Loucy (cell line): ENCODE data around the gene PRICKLE2.

ENCODE experiments used
- H2AFZ ChIP-seq: fragments of 200-600 bp; sonication (generic); 2 replicates; pipeline ENCODE4 v1.6.0; 2016; ENCODE audit warnings: antibody characterized with exemption, mild to moderate bottlenecking, low read length, moderate library complexity
- H3F3A ChIP-seq: fragments of 200-600 bp; 2 replicates; pipeline ENCODE4 v1.6.0; 2016; ENCODE audit warnings: antibody characterized with exemption, low read depth, mild to moderate bottlenecking
- H3K27me3 ChIP-seq: fragments of 200-600 bp; sonication (generic); 2 replicates; pipeline ENCODE4 v1.6.1; 2014; ENCODE audit warnings: low read length, mild to moderate bottlenecking; ENCODE audit not compliant: insufficient read depth, poor library complexity, severe bottlenecking
- H3K36me3 ChIP-seq: fragments of 200-600 bp; sonication (generic); 2 replicates; pipeline ENCODE4 v1.6.1; 2016; ENCODE audit warnings: low read length; ENCODE audit not compliant: insufficient read depth
- H3K4me1 ChIP-seq: fragments of 200-600 bp; sonication (generic); 2 replicates; pipeline ENCODE4 v1.5.1; 2014; ENCODE audit warnings: low read length, mild to moderate bottlenecking; ENCODE audit not compliant: insufficient read depth, poor library complexity, severe bottlenecking
- H3K4me2 ChIP-seq: fragments of 200-600 bp; sonication (generic); 2 replicates; pipeline ENCODE4 v1.6.0; 2014; ENCODE audit warnings: antibody characterized with exemption, low read length, low read depth, mild to moderate bottlenecking; ENCODE audit not compliant: poor library complexity, severe bottlenecking
- H3K4me3 ChIP-seq: fragments of 200-600 bp; sonication (generic); 2 replicates; pipeline ENCODE4 v1.5.1; 2014; ENCODE audit warnings: low read length, mild to moderate bottlenecking, mixed read lengths; ENCODE audit not compliant: poor library complexity, severe bottlenecking
- H3K79me2 ChIP-seq: fragments of 200-600 bp; sonication (generic); 2 replicates; pipeline ENCODE4 v1.6.1; 2014; ENCODE audit warnings: low read length; ENCODE audit not compliant: insufficient read depth
- H3K9ac ChIP-seq: fragments of 200-600 bp; sonication (generic); 2 replicates; pipeline ENCODE4 v1.6.0; 2014; ENCODE audit warnings: mild to moderate bottlenecking, low read depth, low read length, moderate library complexity; ENCODE audit not compliant: poor library complexity, severe bottlenecking
- H3K9me2 ChIP-seq: fragments of 200-600 bp; sonication (generic); replicated peaks from 2 replicates; pipeline ENCODE4 v1.6.1; 2016; ENCODE audit warnings: low read depth, low read length, mixed read lengths
- H3K9me3 ChIP-seq: fragments of 200-600 bp; sonication (generic); 2 replicates; pipeline ENCODE4 v1.6.1; 2014; ENCODE audit warnings: mild to moderate bottlenecking, antibody characterized with exemption, low read length, low read depth; ENCODE audit not compliant: insufficient read depth
- H4K20me1 ChIP-seq: fragments of 200-600 bp; sonication (generic); 2 replicates; pipeline ENCODE4 v1.6.0; 2014; ENCODE audit warnings: antibody characterized with exemption, low read length, mild to moderate bottlenecking; ENCODE audit not compliant: insufficient read depth, poor library complexity, severe bottlenecking
- EZH2phosphoT487 ChIP-seq: fragments of 200-600 bp; IDR thresholded peaks from 2 replicates; pipeline ENCODE4 v1.6.1; 2018; ENCODE audit warnings: antibody characterized with exemption, mild to moderate bottlenecking, moderate library complexity, borderline replicate concordance
- TF ChIP-seq, protein P1 (sequence below): fragments of 200-600 bp; sonication (generic); conservative IDR thresholded peaks from 2 replicates; pipeline ENCODE4 v1.5.1; 2014; ENCODE audit warnings: mild to moderate bottlenecking, antibody characterized with exemption, low read length

Gene PRICKLE2

DNA sequence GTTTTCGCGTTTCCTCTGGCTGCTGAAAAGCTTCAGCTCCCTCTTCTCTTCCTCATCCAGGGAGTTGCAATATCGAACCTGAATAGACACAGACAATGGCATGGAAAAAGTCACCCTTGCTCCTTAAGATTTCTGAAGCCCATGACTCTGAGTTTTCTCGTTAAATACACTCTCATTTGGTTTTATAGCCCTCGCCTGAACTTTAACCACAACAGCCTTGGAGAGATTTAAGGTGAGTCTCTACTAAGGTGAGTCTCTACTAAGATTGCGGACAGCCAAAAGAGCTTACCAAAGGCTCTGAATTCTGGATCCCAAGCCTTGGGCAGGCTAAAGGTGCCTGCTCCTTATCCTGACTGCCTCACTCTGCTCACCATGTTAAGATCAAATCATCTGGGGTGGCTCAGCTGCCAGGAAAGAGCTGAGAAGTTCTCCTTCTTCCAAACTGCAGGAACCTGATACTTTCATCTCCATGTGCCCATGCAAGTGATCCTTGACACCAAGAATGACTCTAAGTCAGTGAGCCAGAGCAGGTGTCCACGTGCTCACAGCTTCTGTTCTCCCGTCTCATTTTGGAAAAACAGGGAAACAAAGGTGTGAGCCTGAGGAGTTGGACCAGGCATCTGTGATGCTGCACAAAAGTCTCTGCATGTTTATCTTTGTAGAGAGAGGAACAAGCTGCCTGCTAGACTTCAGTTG, 65.1 kb downstream of the PRICKLE2 start:
- Histone ChIP-seq H3K9me3 (no peaks in the 10 kb centered on the region), H3K27me3 (no peaks in the 10 kb centered on the region), H3K9ac (no peak overlapping the region), H4K20me1 (no peaks in the 10 kb centered on the region), H3K36me3 (no peaks in the 10 kb centered on the region), H3K9me2 (no peaks in the 10 kb centered on the region), H3K4me3 (no peak overlapping the region), H2AFZ (no peak overlapping the region), H3K79me2 (no peaks in the 10 kb centered on the region), H3F3A (no peaks in the 10 kb centered on the region), H3K4me2 (no peak overlapping the region), H3K4me1 (no peaks in the 10 kb centered on the region)
- TF ChIP-seq EZH2phosphoT487, result no peak
- TF ChIP-seq, protein P1, sequence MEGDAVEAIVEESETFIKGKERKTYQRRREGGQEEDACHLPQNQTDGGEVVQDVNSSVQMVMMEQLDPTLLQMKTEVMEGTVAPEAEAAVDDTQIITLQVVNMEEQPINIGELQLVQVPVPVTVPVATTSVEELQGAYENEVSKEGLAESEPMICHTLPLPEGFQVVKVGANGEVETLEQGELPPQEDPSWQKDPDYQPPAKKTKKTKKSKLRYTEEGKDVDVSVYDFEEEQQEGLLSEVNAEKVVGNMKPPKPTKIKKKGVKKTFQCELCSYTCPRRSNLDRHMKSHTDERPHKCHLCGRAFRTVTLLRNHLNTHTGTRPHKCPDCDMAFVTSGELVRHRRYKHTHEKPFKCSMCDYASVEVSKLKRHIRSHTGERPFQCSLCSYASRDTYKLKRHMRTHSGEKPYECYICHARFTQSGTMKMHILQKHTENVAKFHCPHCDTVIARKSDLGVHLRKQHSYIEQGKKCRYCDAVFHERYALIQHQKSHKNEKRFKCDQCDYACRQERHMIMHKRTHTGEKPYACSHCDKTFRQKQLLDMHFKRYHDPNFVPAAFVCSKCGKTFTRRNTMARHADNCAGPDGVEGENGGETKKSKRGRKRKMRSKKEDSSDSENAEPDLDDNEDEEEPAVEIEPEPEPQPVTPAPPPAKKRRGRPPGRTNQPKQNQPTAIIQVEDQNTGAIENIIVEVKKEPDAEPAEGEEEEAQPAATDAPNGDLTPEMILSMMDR, result no peak

DNA sequence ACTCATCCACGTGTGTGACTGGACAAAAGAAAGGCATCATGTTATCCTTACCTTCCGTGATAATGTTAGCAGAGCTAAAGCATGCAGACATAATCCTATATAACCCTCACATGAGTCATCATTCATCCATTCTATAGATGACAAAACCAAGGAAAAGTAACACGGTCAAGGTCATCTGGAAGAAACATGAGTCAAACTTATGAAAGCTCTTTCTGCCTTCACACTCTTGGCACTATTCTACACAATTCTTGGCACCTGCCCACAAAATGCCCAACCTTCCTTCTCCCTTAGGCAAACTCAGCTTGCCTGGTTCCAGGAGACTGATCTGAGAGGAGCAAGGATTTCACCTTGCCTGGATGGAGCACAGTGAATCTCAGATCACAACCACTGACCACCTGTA, 66.9 kb downstream of the PRICKLE2 start:
- no peak overlapping the region for H3K4me2 ChIP-seq
- no peaks in the 10 kb centered on the region for H4K20me1 ChIP-seq
- H2AFZ ChIP-seq, result no peak overlapping the region
- H3K9me2 ChIP-seq, result no peaks in the 10 kb centered on the region
- TF ChIP-seq, protein P1, result no peak
- no peak for TF ChIP-seq EZH2phosphoT487
- no peaks in the 10 kb centered on the region for H3K27me3 ChIP-seq
- H3K79me2 ChIP-seq, result no peaks in the 10 kb centered on the region
- no peak overlapping the region for H3K4me3 ChIP-seq
- no peaks in the 10 kb centered on the region for H3F3A ChIP-seq
- no peaks in the 10 kb centered on the region for H3K4me1 ChIP-seq
- H3K36me3 ChIP-seq, result no peaks in the 10 kb centered on the region
- H3K9ac ChIP-seq, result no peak overlapping the region
- no peaks in the 10 kb centered on the region for H3K9me3 ChIP-seq

DNA sequence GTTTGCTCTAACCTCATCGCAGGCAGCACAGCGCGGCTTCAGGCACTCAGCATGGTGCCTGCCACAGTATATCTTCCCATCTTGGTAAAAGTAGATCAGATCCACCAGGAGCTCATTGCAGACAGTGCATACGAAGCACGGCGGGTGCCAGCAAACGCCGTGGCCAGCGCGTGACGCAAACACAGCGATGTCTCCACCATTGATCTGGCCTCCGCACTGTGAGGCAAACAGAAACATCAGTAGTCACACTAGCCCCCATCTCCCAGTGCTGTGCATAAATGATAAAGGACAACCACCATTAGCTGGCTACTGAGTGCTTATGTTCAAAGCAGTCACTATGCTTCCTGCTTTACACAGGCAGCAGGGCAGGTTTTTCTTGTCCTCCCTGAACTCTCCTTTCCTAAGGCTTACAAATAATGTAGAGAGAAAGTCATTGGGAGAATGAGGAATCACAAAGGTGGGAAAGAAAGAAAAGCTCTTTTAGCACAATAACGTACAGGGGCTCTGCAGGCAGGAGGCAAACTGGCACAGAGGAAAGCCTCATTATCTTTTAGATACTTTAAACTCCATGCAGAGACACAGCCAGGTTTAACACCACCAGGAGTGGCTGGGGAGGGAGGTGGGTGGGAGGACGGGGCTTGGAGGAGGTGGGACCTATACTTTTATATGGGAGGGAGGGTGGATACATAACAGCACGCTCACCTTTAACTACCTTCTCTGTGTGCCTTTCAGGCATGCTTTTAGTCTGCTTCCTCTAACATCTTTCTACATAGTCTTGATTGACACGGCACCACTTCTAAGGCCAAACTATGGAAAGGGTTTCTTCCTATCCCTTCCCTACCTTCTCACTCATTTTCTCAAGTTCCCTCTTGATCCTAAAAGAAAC, 67.9 kb downstream of the PRICKLE2 start:
- Histone ChIP-seq H3K4me3 (no peak overlapping the region), H3K79me2 (no peaks in the 10 kb centered on the region), H3K9me2 (no peaks in the 10 kb centered on the region), H3K36me3 (no peaks in the 10 kb centered on the region), H3K4me1 (no peaks in the 10 kb centered on the region), H3K4me2 (no peak overlapping the region), H3F3A (no peaks in the 10 kb centered on the region), H3K9me3 (no peaks in the 10 kb centered on the region), H4K20me1 (no peaks in the 10 kb centered on the region), H3K9ac (no peak overlapping the region), H2AFZ (no peak overlapping the region), H3K27me3 (no peaks in the 10 kb centered on the region)
- TF ChIP-seq, protein P1, result no peak
- TF ChIP-seq EZH2phosphoT487, result no peak
